Mesodermal cell (in vitro differentiated cells): ENCODE measurements around the gene KLHL26.

Source experiments
- H3K27ac ChIP-seq: 2 replicates; pipeline ENCODE4 v1.7.0; 2013; ENCODE audit warnings: mild to moderate bottlenecking, low read depth, low read length, moderate library complexity; ENCODE audit not compliant: severe bottlenecking
- H3K36me3 ChIP-seq: 2 replicates; pipeline ENCODE4 v1.7.1; 2013; ENCODE audit warnings: mild to moderate bottlenecking, low read length, moderate library complexity; ENCODE audit not compliant: control insufficient read depth, insufficient read depth
- H3K4me1 ChIP-seq: one replicate; pipeline ENCODE4 v1.7.1; 2013; ENCODE audit warnings: mild to moderate bottlenecking, low read length; ENCODE audit not compliant: insufficient read depth, control insufficient read depth, poor library complexity, severe bottlenecking
- H3K4me3 ChIP-seq: 2 replicates; pipeline ENCODE4 v1.7.0; 2013; ENCODE audit warnings: low read length, control low read depth, mild to moderate bottlenecking; ENCODE audit not compliant: insufficient read depth, poor library complexity, severe bottlenecking; ENCODE audit errors: extremely low read depth
- H3K9me3 ChIP-seq: 2 replicates; pipeline ENCODE4 v1.7.1; 2013; ENCODE audit warnings: mild to moderate bottlenecking, low read length, moderate library complexity; ENCODE audit not compliant: control insufficient read depth
- WGBS, 2 experiments: methylation state at CpG; one replicate each; pipeline ENCODE4 v1.1.5; 2013; ENCODE audit warnings: missing lambda C conversion rate in 2 of 2; ENCODE audit not compliant: insufficient coverage in 2 of 2; 5-methylcytosine and 5-hydroxymethylcytosine counted together

The KLHL26 gene

GRCh38 chr19:18697680-18698079 lies 60.9 kb downstream of the KLHL26 start:
- H3K27ac ChIP-seq = no peak overlapping the region
- H3K4me3 ChIP-seq = no peak overlapping the region
- no peaks in the 10 kb centered on the region for H3K9me3 ChIP-seq
- peaks cover 9% of the 10 kb centered on the region for H3K4me1 ChIP-seq
- WGBS, 2 experiments = 94 to 97% methylated on average over 3 of the region's 3 CpGs
- H3K36me3 ChIP-seq = no peaks in the 10 kb centered on the region

- Histone ChIP-seq H3K4me1 (peaks cover 9% of the 10 kb centered on the region), H3K4me3 (no peak overlapping the region), H3K9me3 (no peaks in the 10 kb centered on the region), H3K36me3 (no peaks in the 10 kb centered on the region), H3K27ac (no peak overlapping the region)
- WGBS, 2 experiments = 92 to 95% methylated on average over 18 of the region's 18 CpGs
Measured at GRCh38 chr19:18698321-18699167, 61.7 kb downstream of the KLHL26 start.

DNA sequence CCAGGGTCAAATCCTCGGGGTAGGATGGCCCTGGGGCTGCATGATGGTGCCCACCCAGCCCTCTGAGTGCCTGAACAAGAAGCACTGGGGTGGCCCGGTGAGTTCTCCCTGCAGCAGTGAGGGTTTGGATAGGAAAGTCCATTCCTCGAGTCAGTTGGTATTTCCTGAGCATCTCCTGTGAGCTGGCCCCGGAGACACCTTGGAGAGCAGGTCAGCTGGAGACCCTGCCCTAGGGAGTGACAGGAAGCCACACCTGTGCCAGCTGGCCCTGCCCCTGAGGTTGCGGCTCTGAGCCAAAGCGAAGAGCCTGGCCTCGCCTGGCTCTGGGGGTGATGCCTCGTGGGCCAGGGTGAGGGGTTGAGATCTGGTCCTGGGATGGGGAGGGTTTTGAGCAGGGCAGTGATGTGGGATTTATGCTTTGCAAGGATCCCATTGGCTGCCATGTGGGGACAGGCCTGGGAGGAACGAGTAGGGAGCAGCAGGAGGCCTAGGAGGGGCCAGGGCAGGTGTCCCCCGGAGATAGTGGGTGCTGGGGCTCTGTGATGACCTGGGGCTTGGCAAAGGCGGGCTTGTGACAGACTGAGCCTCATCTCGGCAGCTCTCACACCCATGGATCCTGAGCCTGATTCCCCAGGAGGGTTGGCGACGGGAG lies 62.7 kb downstream of the KLHL26 start:
- no peaks in the 10 kb centered on the region for H3K36me3 ChIP-seq
- no peak overlapping the region for H3K4me3 ChIP-seq
- H3K9me3 ChIP-seq = no peaks in the 10 kb centered on the region
- no peak overlapping the region for H3K27ac ChIP-seq
- WGBS, 2 experiments = 80 to 84% methylated on average over 14 of the region's 14 CpGs
- peaks cover 9% of the 10 kb centered on the region for H3K4me1 ChIP-seq

DNA sequence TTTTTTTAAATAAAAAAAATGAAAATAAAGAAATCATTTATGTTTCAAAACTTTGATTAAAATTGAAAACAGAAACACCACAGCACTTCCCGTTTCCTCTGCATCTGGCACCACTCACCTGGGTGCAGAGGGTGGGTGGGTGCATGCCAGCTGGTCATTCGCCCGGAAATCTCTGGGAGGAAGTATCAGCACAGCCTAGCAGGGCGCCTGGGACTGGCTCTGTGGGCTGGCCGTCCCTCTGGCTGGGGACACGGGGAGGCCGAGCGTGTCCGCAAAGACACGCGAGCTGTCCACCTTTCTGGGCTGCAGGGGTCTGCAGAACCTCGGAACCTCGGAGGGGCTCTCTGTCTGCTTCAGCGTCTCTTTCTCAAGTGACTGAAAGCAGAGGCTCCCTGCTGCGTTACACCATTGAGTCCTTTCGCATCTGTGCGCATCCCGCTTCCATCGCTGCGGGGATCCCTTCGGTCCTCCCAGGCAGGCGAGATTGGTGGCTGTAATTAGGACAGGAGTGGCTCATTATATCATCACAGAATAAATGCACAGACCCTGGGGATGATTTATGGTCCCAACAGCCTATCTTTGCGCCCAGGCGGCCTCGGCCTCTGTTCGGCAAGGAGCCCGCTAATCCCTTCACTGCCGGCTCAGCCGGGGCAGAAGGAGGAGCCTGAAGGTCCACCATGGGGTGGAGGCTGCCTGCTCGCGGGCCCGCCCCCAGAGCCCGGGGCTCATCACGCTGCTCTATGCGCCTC lies 63.8 kb downstream of the KLHL26 start:
- H3K9me3 ChIP-seq = no peaks in the 10 kb centered on the region
- H3K4me1 ChIP-seq = peaks cover 9% of the 10 kb centered on the region
- no peak overlapping the region for H3K27ac ChIP-seq
- peak overlapping the region; percentile 14 for H3K4me3 ChIP-seq
- H3K36me3 ChIP-seq = no peaks in the 10 kb centered on the region
- 6 to 9% methylated on average over 27 to 28 of the region's 35 CpGs for WGBS, 2 experiments

- H3K9me3 ChIP-seq = no peaks in the 10 kb centered on the region
- no peak overlapping the region for H3K27ac ChIP-seq
- 64 to 71% methylated on average over 7 of the region's 7 CpGs for WGBS, 2 experiments
Measured at GRCh38 chr19:18701250-18701608, 64.4 kb downstream of the KLHL26 start.

GRCh38 chr19:18704054-18704453 lies 67.2 kb downstream of the KLHL26 start:
- no peak overlapping the region for H3K27ac ChIP-seq
- no peaks in the 10 kb centered on the region for H3K9me3 ChIP-seq
- peaks cover 9% of the 10 kb centered on the region for H3K4me1 ChIP-seq
- WGBS, 2 experiments = 92 to 100% methylated on average over 2 to 3 of the region's 4 CpGs
- no peaks in the 10 kb centered on the region for H3K36me3 ChIP-seq
- H3K4me3 ChIP-seq = no peak overlapping the region

More at GRCh38 chr19:18701250-18701608, 64.4 kb downstream of the KLHL26 start:
- H3K4me1 ChIP-seq = peaks cover 9% of the 10 kb centered on the region
- no peak overlapping the region for H3K4me3 ChIP-seq
- no peaks in the 10 kb centered on the region for H3K36me3 ChIP-seq

DNA sequence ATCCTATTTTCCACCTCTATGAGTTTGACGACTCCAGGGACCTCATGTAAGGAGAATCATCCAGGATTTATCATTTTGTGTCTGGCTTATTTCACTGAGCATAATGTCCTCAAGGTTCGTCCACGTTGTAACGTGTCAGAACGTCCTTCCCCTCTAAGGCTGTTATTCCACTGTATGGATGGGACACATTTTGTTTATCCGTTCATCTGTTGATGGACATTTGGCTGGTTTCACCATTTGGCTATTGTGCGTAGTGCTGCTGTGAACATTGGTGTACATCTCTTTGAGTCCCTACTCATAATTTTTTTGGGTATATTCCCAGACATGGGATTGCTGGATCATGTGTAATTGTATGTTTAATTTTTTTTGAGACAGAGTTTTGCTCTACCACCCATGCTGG lies 68.1 kb downstream of the KLHL26 start:
- H3K4me3 ChIP-seq = no peak overlapping the region
- 94 to 98% methylated on average over 6 to 7 of the region's 7 CpGs for WGBS, 2 experiments
- no peaks in the 10 kb centered on the region for H3K36me3 ChIP-seq

GRCh38 chr19:18708452-18709231 lies 71.8 kb downstream of the KLHL26 start:
- WGBS, 2 experiments = 92 to 93% methylated on average over 19 to 23 of the region's 25 CpGs

More for the DNA sequence above, 68.1 kb downstream of the KLHL26 start:
- H3K9me3 ChIP-seq = no peaks in the 10 kb centered on the region
- H3K27ac ChIP-seq = no peak overlapping the region
- H3K4me1 ChIP-seq = peaks cover 6% of the 10 kb centered on the region

DNA sequence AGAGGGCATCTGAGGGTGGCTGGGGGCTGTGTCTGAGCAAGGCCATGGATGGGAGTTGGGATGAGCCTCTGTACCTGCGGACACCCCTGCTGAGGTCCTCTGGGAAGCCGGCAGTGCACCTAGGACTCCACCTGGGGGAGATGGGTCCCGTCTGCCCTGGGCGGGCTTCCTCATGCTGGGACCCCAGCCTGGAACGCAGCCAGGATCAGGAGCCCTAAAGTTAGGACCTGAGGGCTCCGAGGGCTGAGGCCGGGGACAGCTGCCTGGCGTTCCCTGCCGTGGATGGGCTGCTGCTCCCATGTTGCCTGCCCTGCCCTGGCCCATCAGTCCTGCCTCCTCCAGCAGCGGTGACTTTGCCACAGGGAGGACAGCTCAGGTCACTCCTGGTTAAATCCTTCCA lies 72.7 kb downstream of the KLHL26 start:
- Histone ChIP-seq H3K27ac (no peak overlapping the region), H3K4me3 (no peak overlapping the region), H3K9me3 (no peaks in the 10 kb centered on the region), H3K36me3 (no peaks in the 10 kb centered on the region), H3K4me1 (peaks cover 11% of the 10 kb centered on the region)
- 93% methylated on average over 7 to 10 of the region's 10 CpGs for WGBS, 2 experiments

More at GRCh38 chr19:18708452-18709231, 71.8 kb downstream of the KLHL26 start:
- no peaks in the 10 kb centered on the region for H3K9me3 ChIP-seq
- H3K4me1 ChIP-seq = peaks cover 10% of the 10 kb centered on the region
- H3K4me3 ChIP-seq = no peak overlapping the region
- H3K36me3 ChIP-seq = no peaks in the 10 kb centered on the region
- H3K27ac ChIP-seq = no peak overlapping the region

- Histone ChIP-seq H3K27ac (no peak overlapping the region), H3K4me1 (peaks cover 11% of the 10 kb centered on the region), H3K4me3 (no peak overlapping the region), H3K36me3 (no peaks in the 10 kb centered on the region), H3K9me3 (no peaks in the 10 kb centered on the region)
- 91 to 100% methylated on average over 2 to 6 of the region's 11 CpGs for WGBS, 2 experiments
Measured at GRCh38 chr19:18710186-18710585, 73.4 kb downstream of the KLHL26 start.
